ENCODE results near the gene CORO2B. TPM values are rescaled to one million over a fixed set of nuclear protein-coding genes. Genes with fewer than 3 reads are reported as not detected.

Gene CORO2B
- total RNA-seq, 2 donors from 2014 or later = 1.0 to 4.0 TPM

DNA sequence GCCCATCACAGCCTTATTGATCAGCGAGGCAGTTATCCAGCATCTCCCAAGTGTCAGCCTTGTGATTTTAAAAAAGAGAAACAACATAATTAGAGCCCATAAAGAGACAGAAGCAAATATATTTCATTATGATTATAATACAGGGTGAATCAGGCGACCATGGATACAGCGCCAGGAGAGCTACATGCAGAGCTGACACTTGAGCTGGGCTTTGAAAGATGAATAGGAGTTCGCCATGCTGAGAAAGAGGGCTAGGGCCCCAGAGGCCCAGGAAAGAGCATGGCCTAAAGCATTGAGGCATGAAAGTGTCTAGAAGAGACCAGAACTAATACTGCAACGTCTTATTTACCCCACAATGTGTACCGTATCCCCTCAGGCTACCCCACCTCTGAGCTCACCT is 4.2 kb upstream of the CORO2B start:
- WGBS, 2 donors = 76 to 80% methylated on average over 6 of the region's 6 CpGs

GRCh38 chr15:68576235-68576892 is 2.4 kb upstream of the CORO2B start:
- peaks cover 20% of the 10 kb centered on the region for H3K4me1 ChIP-seq
- H3K4me3 ChIP-seq = no peak overlapping the region
- DNase-seq (no peak), ATAC-seq (no peak)
- TF ChIP-seq POLR2A (IDR thresholded peaks at IDR 0.05) = no peak
- TF ChIP-seq CTCF (IDR thresholded peaks at IDR 0.05) = no peak
- no peaks in the 10 kb centered on the region for H3K27me3 ChIP-seq
- WGBS, 2 donors = 58 to 65% methylated on average over 5 of the region's 5 CpGs
- no peaks in the 10 kb centered on the region for H3K9me3 ChIP-seq
- intact Hi-C loops (cut with DNase I) = no loop called here
- H3K36me3 ChIP-seq (replicated peaks in 1 of 2; ENCODE audit: insufficient read depth in 1 of 2, low read depth in 2 of 2) = no peaks in the 10 kb centered on the region
- no peak overlapping the region for H3K27ac ChIP-seq

More for the DNA sequence above, 4.2 kb upstream of the CORO2B start:
- intact Hi-C loops (cut with DNase I) = no loop called here
- no peaks in the 10 kb centered on the region for H3K9me3 ChIP-seq
- H3K4me3 ChIP-seq = no peak overlapping the region
- no peak for DNase-seq
- no peak for TF ChIP-seq CTCF (IDR thresholded peaks at IDR 0.05)
- no peak for TF ChIP-seq POLR2A (IDR thresholded peaks at IDR 0.05)
- H3K27ac ChIP-seq = no peak overlapping the region
- no peak for ATAC-seq
- peaks cover 20% of the 10 kb centered on the region for H3K4me1 ChIP-seq
- no peaks in the 10 kb centered on the region for H3K27me3 ChIP-seq
- H3K36me3 ChIP-seq (replicated peaks in 1 of 2; ENCODE audit: insufficient read depth in 1 of 2, low read depth in 2 of 2) = no peaks in the 10 kb centered on the region

- ATAC-seq (peak; percentile 57), DNase-seq (peak; percentile 43 to 54 (median 47))
- Histone ChIP-seq H3K4me1 (peaks cover 20% of the 10 kb centered on the region), H3K27me3 (no peaks in the 10 kb centered on the region), H3K36me3 (replicated peaks in 1 of 2; ENCODE audit: insufficient read depth in 1 of 2, low read depth in 2 of 2) (no peaks in the 10 kb centered on the region), H3K9me3 (no peaks in the 10 kb centered on the region), H3K27ac (peak overlapping the region in 2 of 4 donors; percentile 36 to 48), H3K4me3 (peak overlapping the region in 1 of 2 donors; percentile 27)
- intact Hi-C loops (cut with DNase I) = no loop called here
- 2% methylated on average over 37 to 78 of the region's 79 CpGs for WGBS, 2 donors
- peak in 3 of 7 experiments; percentile 19 to 33 (median 27) for TF ChIP-seq CTCF (IDR thresholded peaks at IDR 0.05)
- TF ChIP-seq POLR2A (IDR thresholded peaks at IDR 0.05) = peak in 2 of 3 donors; percentile 3 to 7
Measured at GRCh38 chr15:68578175-68578979, 416 bp upstream of the CORO2B start.

GRCh38 chr15:68580026-68580882 is 1.5 kb downstream of the CORO2B start:
- Histone ChIP-seq H3K27me3 (no peaks in the 10 kb centered on the region), H3K4me3 (no peak overlapping the region), H3K36me3 (replicated peaks in 1 of 2; ENCODE audit: insufficient read depth in 1 of 2, low read depth in 2 of 2) (no peaks in the 10 kb centered on the region), H3K4me1 (peaks cover 20% of the 10 kb centered on the region), H3K9me3 (no peaks in the 10 kb centered on the region), H3K27ac (peak overlapping the region in 1 of 4 donors; percentile 13)
- WGBS, 2 donors = 87 to 91% methylated on average over 7 to 11 of the region's 11 CpGs
- intact Hi-C loops (cut with DNase I) = no loop called here
- DNase-seq = no peak
- TF ChIP-seq CTCF (IDR thresholded peaks at IDR 0.05) = no peak
- TF ChIP-seq POLR2A (IDR thresholded peaks at IDR 0.05) = no peak
- ATAC-seq = no peak
